Caco-2 (cell line): ENCODE data around the gene ACACA. TPM values are rescaled to one million over a fixed set of nuclear protein-coding genes. Genes with fewer than 3 reads are reported as not detected.

Source experiments
- BruUV-seq: library from RNA; stranded (reverse); fragments of 400-500 nt; replicated peaks from 2 replicates; lab custom pipeline; 2021; lab: Mats Ljungman, UMichigan
- CTCF ChIA-PET: fragments of 300-600 bp; sonication (Branson Sonifier 250); formaldehyde crosslinking; loops from one replicate; lab custom pipeline; 2022; ENCODE audit warnings: antibody characterized with exemption; lab: Charles Lee
- POLR2A ChIA-PET: fragments of 300-600 bp; sonication (Branson Sonifier 250); formaldehyde crosslinking; loops from one replicate; lab custom pipeline; 2022; ENCODE audit warnings: antibody characterized with exemption; lab: Charles Lee
- DNase-seq, 2 experiments: peaks; one replicate each; pipeline versions ENCODE4 v3.0.0 to v3.0.0-alpha.2; 2020 to 2022
- H3K27me3 ChIP-seq: replicated peaks from 2 replicates; pipeline ENCODE4 v1.6.0; 2011; ENCODE audit warnings: low read length; ENCODE audit not compliant: control insufficient read depth, insufficient read depth
- H3K36me3 ChIP-seq: 2 replicates; pipeline ENCODE4 v1.5.1; 2011; ENCODE audit warnings: low read length; ENCODE audit not compliant: control insufficient read depth, insufficient read depth
- H3K4me1 ChIP-seq: fragments of 250-450 bp; sonication (Bioruptor Pico); 2 replicates; pipeline ENCODE4 v1.5.1; 2020; ENCODE audit warnings: mild to moderate bottlenecking
- H3K4me3 ChIP-seq: 2 replicates; pipeline ENCODE4 v1.5.1; 2011; ENCODE audit warnings: low read depth, mild to moderate bottlenecking, control low read depth, low read length
- H3K9me3 ChIP-seq: fragments of 250-450 bp; sonication (Bioruptor Pico); 2 replicates; pipeline ENCODE4 v1.5.1; 2020; ENCODE audit warnings: mild to moderate bottlenecking, moderate library complexity
- H3K27ac Mint-ChIP-seq: one replicate; pipeline ENCODE4 v1.8.0; 2022; ENCODE audit warnings: mixed read lengths; ENCODE audit not compliant: unreplicated experiment
- H3K27me3 Mint-ChIP-seq: one replicate; pipeline ENCODE4 v1.8.0; 2022; ENCODE audit warnings: mixed read lengths; ENCODE audit not compliant: insufficient read depth, unreplicated experiment
- H3K36me3 Mint-ChIP-seq: one replicate; pipeline ENCODE4 v1.8.0; 2022; ENCODE audit warnings: mild to moderate bottlenecking, mixed read lengths; ENCODE audit not compliant: insufficient read depth, unreplicated experiment
- H3K4me1 Mint-ChIP-seq: one replicate; pipeline ENCODE4 v1.8.0; 2022; ENCODE audit warnings: low read depth, mixed read lengths; ENCODE audit not compliant: unreplicated experiment
- H3K4me3 Mint-ChIP-seq: one replicate; pipeline ENCODE4 v1.8.0; 2022; ENCODE audit warnings: mild to moderate bottlenecking, moderate library complexity, mixed read lengths; ENCODE audit not compliant: unreplicated experiment
- H3K9me3 Mint-ChIP-seq: one replicate; pipeline ENCODE4 v1.8.0; 2022; ENCODE audit warnings: mixed read lengths; ENCODE audit not compliant: unreplicated experiment
- intact Hi-C: fragments of 100-400 bp; cut with micrococcal nuclease; formaldehyde crosslinking; loops from one replicate; pipeline ENCODE4 v1.10.0; 2022; ENCODE audit not compliant: unreplicated experiment
- total RNA-seq: library from RNA; stranded (reverse); gene quantifications from 2 replicates; pipeline ENCODE4 v1.2.3, GENCODE V29; 2022
- TF ChIP-seq, protein P1 (sequence below), 2 experiments: fragments of 200-600 bp in 1 of 2; IDR thresholded peaks; 1 replicate in 1 of 2; 2 replicates in 1 of 2; pipeline versions ENCODE4 v1.5.1 to v1.8.0; 2011 to 2022; ENCODE audit warnings: antibody characterized with exemption in 1 of 2, control low read depth in 1 of 2, inconsistent platforms in 1 of 2, low read depth in 1 of 2, low read length in 1 of 2, mild to moderate bottlenecking in 1 of 2, moderate library complexity in 1 of 2; ENCODE audit not compliant: insufficient read depth in 1 of 2, severe bottlenecking in 1 of 2, unreplicated experiment in 1 of 2

The ACACA gene
- total RNA-seq, 1 experiment from 2014 or later: 108 TPM

DNA sequence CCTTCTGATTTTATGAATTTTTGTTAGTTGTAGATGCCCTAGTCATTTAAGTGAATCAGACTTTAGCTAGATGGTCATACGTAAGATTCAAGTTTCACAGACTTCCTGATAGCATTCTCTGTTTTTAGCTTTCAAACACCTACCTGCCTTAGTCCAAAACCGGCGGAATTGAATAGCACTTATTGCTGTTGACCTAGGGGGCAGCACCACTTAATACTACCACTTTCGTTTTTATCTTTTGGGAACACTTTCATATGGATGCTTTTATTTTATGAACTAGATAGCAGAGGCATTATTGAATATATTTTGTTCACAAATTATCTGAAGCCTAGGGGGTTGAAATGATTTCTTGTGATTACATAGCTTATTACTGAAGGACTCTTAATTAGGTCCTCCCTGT lies 31.5 kb upstream of the ACACA start:
- Mint-ChIP-seq H3K27ac (no peak overlapping the region), H3K27me3 (no peaks in the 10 kb centered on the region), H3K36me3 (peaks cover 46% of the 10 kb centered on the region)

DNA sequence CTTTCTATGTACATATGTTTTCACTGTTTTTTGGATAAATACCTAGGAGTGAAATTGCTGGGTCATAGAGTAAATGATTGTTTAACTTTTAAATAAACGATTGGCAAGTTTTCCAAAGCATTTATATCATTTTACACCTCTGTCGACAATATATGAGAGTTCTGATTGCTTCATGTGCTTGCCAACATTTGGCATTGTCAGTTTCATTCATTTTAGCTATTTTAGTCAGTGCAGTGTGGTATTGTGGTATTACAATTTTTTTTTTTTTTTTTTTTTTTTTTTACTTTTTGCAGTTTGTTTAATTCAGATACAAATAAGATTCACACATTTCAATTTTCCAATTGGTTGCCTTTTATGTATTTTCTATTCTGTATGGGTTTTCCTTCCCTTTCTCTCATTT lies 26.0 kb upstream of the ACACA start:
- no peaks in the 10 kb centered on the region for H3K27me3 Mint-ChIP-seq
- intact Hi-C loops: no loop called here
- ChIA-PET CTCF (no interaction called here), POLR2A (no interaction called here)
- TF ChIP-seq, protein P1, sequence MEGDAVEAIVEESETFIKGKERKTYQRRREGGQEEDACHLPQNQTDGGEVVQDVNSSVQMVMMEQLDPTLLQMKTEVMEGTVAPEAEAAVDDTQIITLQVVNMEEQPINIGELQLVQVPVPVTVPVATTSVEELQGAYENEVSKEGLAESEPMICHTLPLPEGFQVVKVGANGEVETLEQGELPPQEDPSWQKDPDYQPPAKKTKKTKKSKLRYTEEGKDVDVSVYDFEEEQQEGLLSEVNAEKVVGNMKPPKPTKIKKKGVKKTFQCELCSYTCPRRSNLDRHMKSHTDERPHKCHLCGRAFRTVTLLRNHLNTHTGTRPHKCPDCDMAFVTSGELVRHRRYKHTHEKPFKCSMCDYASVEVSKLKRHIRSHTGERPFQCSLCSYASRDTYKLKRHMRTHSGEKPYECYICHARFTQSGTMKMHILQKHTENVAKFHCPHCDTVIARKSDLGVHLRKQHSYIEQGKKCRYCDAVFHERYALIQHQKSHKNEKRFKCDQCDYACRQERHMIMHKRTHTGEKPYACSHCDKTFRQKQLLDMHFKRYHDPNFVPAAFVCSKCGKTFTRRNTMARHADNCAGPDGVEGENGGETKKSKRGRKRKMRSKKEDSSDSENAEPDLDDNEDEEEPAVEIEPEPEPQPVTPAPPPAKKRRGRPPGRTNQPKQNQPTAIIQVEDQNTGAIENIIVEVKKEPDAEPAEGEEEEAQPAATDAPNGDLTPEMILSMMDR (IDR thresholded peaks at IDR 0.05; ENCODE audit: insufficient read depth in 1 of 2, low read depth in 1 of 2, low read length in 1 of 2, severe bottlenecking in 1 of 2, unreplicated experiment in 1 of 2): no peak
- H3K4me3 Mint-ChIP-seq: no peak overlapping the region
- H3K9me3 ChIP-seq: no peaks in the 10 kb centered on the region
- no peak overlapping the region for H3K4me3 ChIP-seq
- BruUV-seq: no TSS peak
- no peaks in the 10 kb centered on the region for H3K4me1 ChIP-seq
- no peaks in the 10 kb centered on the region for H3K4me1 Mint-ChIP-seq
- H3K36me3 ChIP-seq: no peaks in the 10 kb centered on the region
- DNase-seq: no peak
- H3K27ac Mint-ChIP-seq: no peak overlapping the region
- H3K9me3 Mint-ChIP-seq: no peaks in the 10 kb centered on the region
- no peaks in the 10 kb centered on the region for H3K27me3 ChIP-seq
- peaks cover 37% of the 10 kb centered on the region for H3K36me3 Mint-ChIP-seq

More for the DNA sequence above, 31.5 kb upstream of the ACACA start:
- H3K9me3 Mint-ChIP-seq: no peaks in the 10 kb centered on the region
- intact Hi-C loops: no loop called here
- Histone ChIP-seq H3K4me3 (no peak overlapping the region), H3K9me3 (no peaks in the 10 kb centered on the region), H3K36me3 (peaks cover 2% of the 10 kb centered on the region), H3K27me3 (no peaks in the 10 kb centered on the region), H3K4me1 (no peaks in the 10 kb centered on the region)
- ChIA-PET POLR2A (no interaction called here), CTCF (interaction anchor here (0.6 to 1.4 kb wide), 4 partner anchors 12 to 65 kb away, joined by 3 to 6 read pairs (median 3); no protein-coding TSS in a partner anchor)
- TF ChIP-seq, protein P1 (IDR thresholded peaks at IDR 0.05; ENCODE audit: insufficient read depth in 1 of 2, low read depth in 1 of 2, low read length in 1 of 2, severe bottlenecking in 1 of 2, unreplicated experiment in 1 of 2): peak in 1 of 2 experiments; percentile 8
- no peak overlapping the region for H3K4me3 Mint-ChIP-seq
- H3K4me1 Mint-ChIP-seq: no peaks in the 10 kb centered on the region
- no TSS peak for BruUV-seq
- no peak for DNase-seq

DNA sequence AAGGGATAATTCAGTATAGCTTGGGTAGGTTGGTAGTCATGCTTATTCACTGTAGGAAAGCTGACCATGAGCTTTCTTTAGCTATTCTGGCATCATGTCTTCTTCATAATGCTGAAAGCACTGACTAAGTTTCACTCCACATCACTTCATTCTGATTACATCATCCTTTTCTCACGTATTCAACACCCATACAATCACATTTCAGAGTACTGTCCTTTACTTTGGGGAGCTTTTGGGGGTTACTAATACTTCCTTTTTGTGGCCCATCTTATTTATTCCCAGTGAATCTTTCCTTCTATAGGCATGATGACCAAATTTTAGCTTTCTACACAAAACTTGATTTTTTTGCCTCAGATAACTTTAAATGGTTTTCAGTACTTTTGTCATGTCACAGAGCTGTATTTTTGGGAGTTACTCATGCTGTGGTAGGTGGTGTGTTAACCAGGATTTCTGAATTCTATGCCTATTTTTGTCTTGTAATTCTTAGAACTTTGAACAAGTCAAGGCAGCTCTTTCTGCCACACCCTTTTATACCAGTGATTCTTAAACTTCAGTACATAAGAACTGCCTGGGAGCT lies 23.5 kb upstream of the ACACA start:
- no peak overlapping the region for H3K27ac Mint-ChIP-seq
- H3K27me3 Mint-ChIP-seq: no peaks in the 10 kb centered on the region
- Histone ChIP-seq H3K4me3 (no peak overlapping the region), H3K27me3 (no peaks in the 10 kb centered on the region), H3K4me1 (no peaks in the 10 kb centered on the region), H3K9me3 (no peaks in the 10 kb centered on the region), H3K36me3 (peaks cover 2% of the 10 kb centered on the region; the same call in 1 of the 2 replicates)
- no peak for DNase-seq
- intact Hi-C loops: no loop called here
- POLR2A ChIA-PET: no interaction called here
- TF ChIP-seq, protein P1 (IDR thresholded peaks at IDR 0.05; ENCODE audit: insufficient read depth in 1 of 2, low read depth in 1 of 2, low read length in 1 of 2, severe bottlenecking in 1 of 2, unreplicated experiment in 1 of 2): no peak
- BruUV-seq: no TSS peak
- CTCF ChIA-PET: interaction anchor here (0.5 kb wide), 1 partner anchor 142 kb away, joined by 3 read pairs; no protein-coding TSS in a partner anchor
- H3K36me3 Mint-ChIP-seq: peaks cover 56% of the 10 kb centered on the region
- no peaks in the 10 kb centered on the region for H3K4me1 Mint-ChIP-seq
- no peak overlapping the region for H3K4me3 Mint-ChIP-seq
- H3K9me3 Mint-ChIP-seq: no peaks in the 10 kb centered on the region
